Non-pigmented ciliary epithelial cell (primary cell): ENCODE measurements around the gene MRPS7.
A peak's percentile ranks its signal among the peaks of the same experiment; 100 is the strongest.

Experiments
- DNase-seq: peaks from one replicate; pipeline ENCODE4 v3.0.0-alpha.2; 2010; ENCODE audit warnings: low read depth

MRPS7 gene

DNA sequence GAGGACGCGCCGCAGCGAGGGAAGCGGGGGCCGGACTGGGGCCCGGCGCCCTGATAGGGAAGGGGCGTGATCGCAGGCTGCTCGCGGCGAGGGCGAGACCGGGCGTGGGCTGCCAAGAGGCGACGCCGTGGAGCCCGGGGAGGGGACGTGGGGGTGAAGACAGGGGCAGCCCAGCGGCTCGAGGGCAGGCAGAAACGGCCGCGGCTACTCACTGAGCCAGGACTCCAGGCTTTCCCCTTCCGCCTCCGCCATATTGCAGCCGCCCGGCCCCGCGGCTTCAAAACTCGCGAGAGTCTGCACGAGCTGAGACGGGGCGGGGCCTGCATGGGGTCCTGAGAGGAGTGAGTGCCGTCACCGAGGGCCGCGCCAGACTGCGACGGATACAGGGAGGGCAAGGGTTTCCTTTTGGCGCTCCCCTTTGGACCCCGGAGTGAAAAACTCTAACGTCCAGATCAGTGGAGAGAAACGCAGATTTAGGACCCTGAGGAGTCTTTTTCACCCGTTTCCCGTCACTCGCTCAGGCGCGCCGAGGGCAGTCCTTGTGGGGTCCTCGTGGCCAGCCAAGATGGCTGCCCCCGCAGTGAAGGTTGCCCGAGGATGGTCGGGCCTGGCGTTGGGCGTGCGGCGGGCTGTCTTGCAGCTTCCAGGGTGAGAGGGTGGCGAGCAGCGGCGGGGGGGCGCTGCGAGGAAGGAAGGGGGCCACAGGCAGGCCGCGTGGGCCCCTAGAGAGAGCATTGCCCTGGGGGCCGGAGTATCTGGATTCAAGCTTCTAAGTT lies at the start of gene MRPS7, which contains the start of gene GGA3:
Gene MRPS7 (plus strand): TSS at position 544 of the 776 bp plus-strand sequence. CDS start 22 bp downstream, at position 566.
Gene GGA3 (minus strand): TSS at position 271 of the 776 bp plus-strand sequence. CDS start 19 bp downstream, at position 252.
- no peak for DNase-seq

DNA sequence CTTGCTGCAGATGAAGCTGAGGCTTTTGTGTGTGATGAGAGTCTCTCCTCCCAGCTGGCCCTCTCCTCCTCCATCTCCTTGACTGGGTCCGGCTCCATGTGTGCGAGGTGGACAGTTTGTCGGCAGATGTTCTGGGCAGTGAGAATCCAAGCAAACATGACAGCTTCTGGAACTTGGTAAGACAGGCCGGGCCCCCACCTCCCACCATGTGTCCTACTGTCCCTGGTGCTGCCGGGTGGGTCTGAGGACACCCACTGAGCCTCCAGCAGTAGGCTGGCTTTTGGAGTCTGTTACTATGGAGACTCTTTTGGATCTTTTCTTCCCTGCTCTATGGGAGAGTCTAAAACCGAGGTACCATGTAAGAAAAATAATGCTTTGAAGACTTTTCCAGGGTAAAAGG lies 43.5 kb upstream of the MRPS7 start:
- DNase-seq: no peak

DNA sequence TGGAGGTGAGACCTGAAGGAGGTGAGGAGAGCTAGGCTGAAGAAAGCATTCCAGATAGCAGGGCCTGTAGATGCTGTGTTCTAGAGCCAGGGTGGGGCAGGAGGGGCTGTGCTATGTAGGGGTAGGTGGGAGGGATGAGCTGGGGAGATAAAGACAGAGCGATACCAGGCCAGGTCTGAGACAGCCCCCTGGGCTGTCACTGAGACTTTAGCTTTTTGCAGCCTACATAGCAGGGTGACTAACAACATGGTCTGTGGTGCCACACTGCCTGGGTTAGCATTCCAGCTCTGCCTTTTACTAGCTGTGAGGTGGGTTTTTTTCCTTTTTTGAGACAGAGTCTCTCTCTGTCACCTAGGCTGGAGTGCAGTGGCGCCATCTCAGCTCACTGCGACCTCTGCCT lies 41.9 kb upstream of the MRPS7 start:
- DNase-seq: no peak

DNA sequence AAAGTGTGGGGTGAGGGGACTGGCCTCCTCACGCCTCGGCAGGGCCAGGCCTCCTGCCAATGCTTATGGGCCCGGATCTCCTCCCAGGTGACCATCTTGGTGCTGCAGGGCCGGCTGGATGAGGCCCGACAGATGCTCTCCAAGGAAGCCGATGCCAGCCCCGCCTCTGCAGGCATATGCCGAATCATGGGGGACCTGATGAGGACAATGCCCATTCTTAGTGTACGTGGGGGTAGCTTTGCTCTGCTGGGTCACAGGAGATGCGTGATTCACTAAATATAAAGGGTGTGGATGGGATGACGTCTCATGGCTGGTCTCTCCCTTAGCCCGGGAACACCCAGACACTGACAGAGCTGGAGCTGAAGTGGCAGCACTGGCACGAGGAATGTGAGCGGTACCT lies 36.7 kb upstream of the MRPS7 start:
- no peak for DNase-seq

DNA sequence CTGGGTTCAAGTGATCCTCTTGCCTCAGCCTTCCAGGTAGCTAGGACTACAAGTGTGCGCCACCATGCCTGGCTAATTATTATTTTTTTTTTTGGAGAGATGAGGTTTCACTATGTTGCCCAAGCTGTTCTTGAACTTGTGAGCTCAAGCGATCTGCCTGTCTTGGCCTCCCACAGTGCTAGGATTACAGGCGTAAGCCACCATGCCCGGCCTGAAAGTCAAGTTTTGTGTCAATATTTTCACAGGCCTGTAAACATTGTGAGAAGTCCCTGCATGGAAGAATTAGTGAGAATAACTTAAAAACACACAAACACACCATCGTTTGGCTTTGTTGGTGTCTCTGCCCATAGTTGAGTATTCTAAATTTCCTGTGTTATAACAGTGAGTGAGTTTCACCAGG lies 34.0 kb upstream of the MRPS7 start:
- DNase-seq: no peak

DNA sequence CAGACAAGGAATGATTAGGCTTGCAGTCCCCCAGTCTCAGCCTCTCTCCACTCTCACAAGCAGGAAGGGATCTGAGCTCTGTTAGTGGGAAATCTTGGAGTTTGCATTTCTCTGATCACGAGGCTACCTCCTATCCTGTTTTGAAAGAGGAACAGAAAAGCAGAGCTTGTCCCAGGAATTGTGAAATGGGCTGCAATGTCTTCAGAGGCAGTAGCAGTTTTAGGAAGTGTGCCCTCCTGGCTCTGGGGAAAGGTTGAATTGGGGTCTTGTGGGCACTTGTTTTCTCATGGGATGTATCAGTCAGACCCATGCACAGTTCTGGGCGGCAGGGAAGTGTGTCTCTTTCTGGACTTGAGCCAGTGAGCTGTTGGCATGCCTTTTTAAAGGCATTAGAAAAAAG lies 33.4 kb upstream of the MRPS7 start:
- DNase-seq: no peak

DNA sequence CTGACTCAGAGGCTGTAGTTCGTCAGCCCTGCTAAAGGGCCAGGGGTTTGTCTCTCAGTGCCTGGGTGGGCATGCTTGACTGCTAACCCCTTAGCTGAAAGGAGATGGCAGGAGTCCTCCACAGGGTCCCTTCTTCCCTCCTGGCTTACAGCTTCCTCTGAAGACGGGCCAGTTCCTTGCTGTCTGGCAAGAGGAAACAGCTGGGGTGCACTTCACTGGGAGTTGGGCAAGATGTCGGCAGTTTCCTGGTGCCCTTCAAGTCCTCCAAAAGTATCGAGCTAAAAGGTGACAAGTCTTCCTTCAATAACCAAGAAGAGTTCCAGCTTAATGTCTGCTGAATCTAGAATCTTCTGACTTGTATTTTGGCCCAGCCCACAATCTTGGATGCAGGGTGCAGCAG lies 32.8 kb upstream of the MRPS7 start:
- DNase-seq: no peak

DNA sequence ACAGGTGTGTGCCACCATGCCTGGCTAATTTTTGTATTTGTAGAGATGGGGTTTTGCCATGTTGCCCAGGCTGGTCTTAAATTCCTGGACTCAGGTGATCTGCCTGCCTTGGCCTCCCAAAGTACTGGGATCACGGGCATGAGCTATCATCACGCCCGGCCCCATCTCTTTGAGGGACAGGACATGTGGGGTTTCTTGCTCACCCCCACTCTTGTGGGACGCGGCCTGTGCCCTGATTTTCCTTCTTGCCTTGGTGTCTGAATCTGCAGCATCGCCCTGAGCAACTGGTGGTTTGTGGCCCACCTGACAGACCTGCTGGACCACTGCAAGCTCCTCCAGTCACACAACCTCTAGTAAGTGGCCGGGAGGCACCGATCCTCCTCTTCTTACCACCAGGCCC lies 30.6 kb upstream of the MRPS7 start:
- no peak for DNase-seq

DNA sequence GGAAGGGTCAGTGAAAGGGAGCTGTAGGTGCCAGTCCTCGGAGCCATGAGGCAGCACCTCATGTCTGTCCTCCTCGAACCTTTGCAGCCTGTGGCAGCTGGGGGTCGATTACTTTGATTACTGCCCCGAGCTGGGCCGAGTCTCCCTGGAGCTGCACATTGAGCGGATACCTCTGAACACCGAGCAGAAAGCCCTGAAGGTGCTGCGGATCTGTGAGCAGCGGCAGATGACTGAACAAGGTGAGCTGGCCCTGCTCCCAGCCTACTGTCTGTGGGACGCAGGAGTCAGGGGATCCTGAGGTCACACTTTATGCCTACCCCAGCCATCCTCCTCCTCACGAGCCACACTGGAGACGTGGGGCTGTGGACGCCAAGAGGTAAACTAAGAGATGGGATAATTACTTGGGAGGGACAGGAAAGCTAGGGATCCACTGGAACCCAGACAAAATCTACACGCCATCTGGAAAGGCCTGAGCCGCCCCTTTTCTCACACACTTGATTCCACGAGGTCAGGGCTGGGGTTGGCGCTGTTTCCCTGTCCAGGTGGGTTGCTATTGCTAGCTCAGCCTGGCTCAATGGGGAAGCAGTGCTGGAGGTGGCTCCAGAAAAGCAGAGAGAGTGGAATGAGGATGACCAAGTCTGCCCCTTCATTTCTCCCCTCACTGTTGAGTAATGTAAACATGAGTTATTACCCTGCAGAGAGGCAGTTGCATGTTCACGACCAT lies 29.8 kb upstream of the MRPS7 start:
- no peak for DNase-seq

DNA sequence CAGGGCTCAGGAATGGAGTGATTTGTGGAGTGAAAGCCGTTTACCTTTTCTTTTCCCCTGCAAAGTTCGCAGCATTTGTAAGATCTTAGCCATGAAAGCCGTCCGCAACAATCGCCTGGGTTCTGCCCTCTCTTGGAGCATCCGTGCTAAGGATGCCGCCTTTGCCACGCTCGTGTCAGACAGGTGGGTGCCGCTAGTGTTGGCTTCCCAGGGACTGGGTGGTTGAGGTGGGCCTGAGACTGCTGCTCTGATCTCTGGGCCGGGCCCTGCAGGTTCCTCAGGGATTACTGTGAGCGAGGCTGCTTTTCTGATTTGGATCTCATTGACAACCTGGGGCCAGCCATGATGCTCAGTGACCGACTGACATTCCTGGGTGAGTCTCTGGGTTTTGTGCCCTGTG lies 28.9 kb upstream of the MRPS7 start:
- DNase-seq: no peak

DNA sequence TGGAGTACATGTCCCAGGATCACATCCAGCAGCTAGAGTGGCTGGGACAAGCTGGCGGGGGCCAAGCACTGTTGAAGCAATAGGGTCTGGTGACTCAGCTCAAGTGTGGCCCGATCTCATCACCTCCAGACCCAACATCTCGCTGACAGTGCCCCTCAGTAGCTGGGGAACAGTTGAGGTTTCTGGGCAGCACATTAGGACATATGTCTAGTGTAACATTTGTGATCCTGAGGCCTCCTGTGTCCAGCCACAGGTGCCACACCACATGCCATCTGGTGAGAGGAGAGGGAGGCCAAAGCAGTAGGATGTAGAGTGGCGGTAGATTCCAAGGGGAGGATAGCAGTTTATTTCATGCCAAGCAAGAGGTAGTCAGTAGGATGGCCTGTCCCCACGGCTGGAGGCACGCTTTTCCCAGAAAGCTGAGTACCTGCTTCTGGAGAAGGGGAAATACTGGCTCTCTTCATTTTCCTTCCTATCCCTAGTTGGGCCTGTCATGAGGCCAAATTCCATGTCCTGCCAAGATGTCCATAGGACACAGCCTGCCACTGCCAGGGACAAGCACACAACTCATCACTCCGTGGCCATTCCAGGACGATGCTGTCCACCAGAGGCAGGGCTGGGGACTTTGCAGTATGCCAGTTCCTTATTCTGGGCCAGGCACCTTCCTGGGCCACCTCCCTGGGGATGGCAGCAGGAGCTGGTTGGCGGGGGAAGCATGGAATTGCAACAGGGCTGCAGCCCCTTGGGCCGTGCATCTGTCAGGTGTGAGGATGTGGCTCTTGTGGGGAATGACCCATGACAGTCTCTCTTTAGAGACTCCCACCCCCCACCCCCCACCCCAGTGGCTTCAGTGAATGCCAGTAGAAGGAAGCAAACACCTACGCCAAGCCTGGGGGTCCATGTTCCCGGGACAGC lies 24.3 kb upstream of the MRPS7 start:
- DNase-seq: no peak

DNA sequence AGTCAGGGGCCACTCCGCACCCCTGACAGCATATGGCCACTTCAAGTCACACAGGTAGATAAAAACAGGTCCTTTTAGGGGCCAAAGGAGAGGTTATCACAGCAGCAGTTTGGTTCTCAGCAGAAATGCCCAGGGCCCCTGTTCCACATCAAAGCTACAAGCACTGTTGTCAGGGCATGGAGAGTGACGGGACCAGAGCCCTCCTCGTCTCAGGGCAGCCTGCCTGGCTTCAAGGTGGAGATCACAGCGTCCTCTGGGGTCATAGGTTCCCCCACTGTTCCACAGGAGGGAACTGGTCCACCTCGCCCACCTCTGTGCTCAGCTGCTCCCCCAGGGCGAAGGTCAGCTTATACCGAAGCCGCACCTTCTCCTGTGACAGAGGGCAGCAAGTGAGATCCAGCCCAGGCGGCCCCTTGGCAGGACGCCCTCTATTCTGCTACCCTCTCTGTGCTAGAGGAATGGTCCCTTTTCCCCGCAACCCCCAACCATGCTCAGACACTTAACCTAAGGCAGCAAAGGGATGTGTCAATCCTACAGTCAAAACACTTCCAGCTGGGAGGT lies 23.6 kb upstream of the MRPS7 start:
- no peak for DNase-seq

DNA sequence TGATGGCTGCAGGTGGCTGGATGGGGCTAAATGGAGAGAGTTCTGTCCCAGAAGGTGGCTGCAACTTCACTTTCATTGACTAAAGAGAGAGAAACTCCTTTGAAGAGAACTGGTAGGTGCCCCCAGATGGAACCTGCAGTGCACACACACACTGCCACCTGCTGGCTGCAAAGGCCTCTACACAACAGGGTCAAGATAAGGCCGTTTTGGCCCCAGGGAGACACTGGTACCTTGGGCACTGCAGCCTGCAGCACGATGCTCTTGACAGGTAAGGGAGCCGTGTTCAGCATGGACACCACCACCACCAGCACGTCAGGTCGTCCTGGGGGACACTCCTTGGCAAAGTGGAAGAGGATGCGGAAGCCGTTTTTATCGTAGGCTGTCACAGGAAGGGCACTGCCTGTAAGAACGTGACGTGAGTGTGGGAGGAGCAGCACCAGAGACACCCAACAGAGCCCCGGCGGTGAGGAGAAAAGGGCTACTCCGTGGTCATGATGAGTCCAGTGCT lies 22.9 kb upstream of the MRPS7 start:
- DNase-seq: peak; percentile 17

DNA sequence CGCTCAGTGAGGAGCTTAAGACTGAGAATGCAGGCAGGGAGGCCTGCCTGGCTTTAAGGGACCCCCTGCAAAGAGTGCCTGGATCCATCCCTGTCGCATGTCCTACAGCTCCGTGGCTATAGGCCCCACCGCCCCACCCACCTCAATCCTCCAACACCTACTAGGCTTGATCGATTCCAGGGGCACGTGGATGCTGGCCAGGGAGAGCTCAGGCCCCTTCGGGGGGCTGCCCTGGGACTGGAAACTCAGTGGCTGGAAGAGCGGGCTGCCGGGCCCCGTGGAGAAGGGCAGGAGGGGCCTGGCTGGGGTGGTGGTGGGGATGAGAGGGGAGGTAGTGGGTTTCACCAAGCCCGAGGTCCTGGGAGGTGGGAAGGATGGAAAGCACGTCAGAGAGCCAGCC lies 22.5 kb upstream of the MRPS7 start:
- DNase-seq: no peak

DNA sequence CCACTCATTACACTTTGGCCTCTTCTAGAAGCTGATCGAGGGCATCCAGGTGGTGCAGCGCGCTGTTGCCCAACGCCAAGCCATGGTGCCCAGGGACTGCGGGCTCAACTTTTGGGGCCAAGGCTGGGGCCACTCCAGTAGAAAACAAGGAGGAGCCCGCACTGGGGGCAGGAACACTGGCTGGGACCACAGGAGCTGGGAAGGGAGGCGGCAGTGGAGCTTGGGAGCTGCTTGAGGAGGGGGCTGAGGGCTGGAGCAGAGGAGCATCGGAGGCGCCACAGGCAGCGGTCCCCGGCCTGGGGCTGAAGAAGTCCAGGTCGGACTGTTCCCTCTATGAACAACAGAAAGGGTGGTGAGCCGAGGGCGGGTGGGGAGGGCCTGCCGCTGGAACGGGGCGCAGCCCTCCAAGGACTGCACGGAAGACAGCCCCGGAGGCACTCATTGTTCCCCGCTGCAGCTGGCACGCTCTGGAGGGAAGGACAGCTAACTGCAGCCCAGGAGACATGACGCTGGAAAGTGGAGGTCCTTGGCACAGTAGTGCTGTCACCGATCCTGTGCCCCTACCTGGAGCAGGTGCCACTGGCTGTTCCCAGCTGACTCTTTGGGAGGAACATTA lies 21.8 kb upstream of the MRPS7 start:
- DNase-seq: no peak

DNA sequence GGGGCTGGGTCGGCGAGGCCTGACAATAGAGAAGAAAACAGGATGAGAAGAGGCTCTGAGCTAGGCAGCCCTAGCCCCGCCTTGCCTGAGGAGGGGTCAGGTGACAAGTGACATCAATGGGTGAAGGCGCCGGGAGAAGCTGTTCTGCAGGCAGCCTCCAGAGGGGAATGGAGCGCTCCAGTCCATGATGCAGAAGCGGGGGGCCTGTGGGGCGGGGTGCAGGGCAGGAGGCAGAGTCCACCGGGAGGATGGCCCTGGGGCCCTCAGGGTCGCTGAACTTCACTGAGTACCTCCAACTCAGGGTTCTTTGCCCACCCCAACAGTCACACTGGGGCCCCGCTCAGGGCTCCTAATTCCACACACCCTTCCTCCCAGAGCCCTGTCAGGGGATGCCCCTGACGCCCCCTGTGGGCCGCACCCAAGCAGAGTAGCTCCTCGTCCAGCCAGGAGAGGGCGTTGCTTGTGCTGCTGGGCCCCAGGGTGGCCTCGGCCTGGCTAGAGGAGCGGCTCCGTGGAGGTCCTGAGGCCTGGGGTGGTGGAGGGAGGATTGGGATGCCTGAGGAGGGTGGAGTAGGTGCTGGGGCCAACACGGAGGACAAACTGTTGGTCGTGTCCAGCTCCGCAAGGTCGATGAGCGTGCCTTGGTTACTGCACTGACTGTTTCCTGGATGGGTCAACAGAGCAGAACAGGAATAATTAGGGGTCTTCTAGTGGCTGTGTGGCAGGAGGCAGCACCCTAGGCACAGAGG lies 21.1 kb upstream of the MRPS7 start:
- no peak for DNase-seq

DNA sequence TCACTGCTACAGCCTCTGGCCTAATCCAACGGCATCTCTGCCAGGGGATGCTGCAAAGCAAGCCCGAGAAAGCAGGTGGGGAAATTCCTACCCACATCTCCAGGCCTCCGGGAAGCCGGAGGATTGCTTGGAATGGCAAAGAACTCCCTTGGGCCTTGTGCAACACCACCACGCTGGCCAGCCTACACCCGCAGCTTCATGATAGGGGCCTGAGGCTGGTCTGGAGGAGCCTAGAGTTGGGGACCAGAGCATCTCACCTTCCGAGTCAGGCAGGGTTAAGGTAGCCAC lies 20.6 kb upstream of the MRPS7 start:
- no peak for DNase-seq

DNA sequence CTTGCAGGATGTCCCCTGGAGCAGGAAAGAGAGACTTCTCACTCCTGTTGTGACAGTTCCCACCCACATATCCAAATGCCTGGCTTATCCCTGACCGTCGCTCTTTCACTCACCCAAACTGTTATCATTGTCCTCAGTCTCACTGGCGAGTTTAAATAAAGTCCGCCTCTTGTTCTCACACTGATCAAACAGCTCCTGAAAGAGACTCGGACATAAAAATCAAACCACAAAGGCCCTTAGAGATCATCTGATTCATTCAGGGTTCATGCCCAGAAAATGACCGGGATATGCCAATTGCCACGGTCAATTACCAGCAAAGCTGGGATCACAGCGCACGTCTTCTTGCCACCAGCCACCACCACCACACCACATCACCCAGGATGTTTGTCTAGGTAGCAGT lies 20.2 kb upstream of the MRPS7 start:
- no peak for DNase-seq

DNA sequence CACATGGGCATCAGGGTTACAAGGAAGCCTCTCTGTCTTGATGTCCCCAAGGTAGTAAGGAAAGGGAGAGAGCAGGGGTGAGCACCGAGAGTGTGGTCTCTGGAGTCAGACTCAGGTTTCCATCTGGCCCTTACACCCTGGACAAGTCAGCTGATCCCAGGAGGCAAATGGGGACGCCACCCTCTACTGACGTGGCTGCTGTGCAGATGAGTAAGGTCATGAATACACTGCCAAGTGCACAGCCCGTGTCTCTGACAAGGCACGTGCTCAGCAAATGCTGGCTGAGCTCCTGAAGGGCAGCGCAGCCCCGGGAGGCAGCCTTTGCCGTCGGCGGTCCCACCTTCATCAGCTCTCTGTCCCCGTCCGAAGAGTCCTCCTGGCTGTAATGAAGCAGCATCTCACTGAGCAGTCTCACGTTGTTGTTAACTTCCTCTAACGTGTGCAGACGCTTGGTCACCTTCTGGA lies 19.7 kb upstream of the MRPS7 start:
- no peak for DNase-seq

DNA sequence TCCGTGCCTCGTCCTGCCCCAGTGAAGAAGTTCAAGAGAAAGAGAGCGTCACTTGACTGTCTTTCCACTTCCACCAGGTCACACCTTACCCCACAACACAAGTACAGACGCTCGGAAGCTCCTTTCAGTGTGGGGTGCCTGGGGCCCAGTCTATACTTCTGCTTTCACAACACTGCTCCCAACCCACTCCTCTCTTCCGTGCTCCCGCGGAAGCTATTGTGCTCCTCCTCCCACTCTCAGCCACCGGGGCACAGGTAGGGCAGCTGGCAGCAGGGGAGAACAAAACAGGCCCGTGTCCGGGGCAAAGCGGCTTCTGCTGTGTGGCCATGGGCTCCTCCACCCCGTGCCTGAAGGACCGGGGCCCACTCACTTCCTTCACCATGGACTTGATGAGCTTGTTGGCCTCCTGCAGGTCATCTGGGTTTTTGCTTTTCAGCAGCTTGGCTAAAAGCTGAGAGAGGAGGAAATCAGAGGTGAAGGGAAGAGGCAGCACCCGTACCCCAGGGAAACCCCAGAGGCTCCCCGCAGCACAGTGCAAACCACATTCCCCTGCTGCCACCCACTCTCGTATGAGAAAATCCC lies 19.1 kb upstream of the MRPS7 start:
- DNase-seq: no peak
